ENCODE measurements around the gene ADGRG1.

DNA sequence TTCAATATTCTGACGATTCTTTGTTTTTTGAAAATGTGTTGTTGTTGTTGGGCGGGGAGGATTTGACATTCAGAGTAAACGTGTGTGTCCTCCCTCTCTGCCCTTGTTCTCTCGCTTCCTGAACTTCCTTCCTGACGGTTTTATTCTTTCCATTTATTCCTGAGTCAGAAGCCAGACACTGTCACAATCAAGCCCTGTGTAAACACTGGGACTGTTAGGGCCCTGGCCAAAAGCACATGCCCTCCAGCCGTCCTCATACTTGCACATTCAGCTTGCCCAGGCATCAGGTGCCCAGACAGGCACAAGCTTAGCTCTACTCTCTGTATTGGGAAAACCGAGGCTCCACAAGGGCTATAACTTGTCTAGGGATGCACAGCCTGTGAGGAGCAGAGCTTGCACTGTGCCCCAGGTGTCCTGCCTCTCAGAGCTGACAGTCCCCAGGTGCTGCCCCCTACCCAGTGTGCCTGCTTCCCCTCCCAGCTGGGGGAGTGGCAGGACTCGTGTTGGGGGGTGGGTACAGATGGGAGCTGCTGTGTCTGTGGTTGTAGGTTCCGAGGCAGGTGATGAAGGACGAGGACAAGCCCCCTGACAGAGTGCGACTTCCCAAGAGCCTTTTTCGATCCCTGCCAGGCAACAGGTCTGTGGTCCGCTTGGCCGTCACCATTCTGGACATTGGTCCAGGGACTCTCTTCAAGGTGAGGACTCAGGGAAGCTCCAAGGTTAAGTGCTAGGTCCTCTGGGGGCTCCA lies 49.4 kb downstream of the ADGRG1 start:
- TF ChIP-seq, protein P1, sequence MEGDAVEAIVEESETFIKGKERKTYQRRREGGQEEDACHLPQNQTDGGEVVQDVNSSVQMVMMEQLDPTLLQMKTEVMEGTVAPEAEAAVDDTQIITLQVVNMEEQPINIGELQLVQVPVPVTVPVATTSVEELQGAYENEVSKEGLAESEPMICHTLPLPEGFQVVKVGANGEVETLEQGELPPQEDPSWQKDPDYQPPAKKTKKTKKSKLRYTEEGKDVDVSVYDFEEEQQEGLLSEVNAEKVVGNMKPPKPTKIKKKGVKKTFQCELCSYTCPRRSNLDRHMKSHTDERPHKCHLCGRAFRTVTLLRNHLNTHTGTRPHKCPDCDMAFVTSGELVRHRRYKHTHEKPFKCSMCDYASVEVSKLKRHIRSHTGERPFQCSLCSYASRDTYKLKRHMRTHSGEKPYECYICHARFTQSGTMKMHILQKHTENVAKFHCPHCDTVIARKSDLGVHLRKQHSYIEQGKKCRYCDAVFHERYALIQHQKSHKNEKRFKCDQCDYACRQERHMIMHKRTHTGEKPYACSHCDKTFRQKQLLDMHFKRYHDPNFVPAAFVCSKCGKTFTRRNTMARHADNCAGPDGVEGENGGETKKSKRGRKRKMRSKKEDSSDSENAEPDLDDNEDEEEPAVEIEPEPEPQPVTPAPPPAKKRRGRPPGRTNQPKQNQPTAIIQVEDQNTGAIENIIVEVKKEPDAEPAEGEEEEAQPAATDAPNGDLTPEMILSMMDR (IDR thresholded peaks at IDR 0.05) = no peak
- no peak for TF ChIP-seq POLR2A (IDR thresholded peaks at IDR 0.05)
